ENCODE measurements around the gene ECD.

Gene ECD

DNA sequence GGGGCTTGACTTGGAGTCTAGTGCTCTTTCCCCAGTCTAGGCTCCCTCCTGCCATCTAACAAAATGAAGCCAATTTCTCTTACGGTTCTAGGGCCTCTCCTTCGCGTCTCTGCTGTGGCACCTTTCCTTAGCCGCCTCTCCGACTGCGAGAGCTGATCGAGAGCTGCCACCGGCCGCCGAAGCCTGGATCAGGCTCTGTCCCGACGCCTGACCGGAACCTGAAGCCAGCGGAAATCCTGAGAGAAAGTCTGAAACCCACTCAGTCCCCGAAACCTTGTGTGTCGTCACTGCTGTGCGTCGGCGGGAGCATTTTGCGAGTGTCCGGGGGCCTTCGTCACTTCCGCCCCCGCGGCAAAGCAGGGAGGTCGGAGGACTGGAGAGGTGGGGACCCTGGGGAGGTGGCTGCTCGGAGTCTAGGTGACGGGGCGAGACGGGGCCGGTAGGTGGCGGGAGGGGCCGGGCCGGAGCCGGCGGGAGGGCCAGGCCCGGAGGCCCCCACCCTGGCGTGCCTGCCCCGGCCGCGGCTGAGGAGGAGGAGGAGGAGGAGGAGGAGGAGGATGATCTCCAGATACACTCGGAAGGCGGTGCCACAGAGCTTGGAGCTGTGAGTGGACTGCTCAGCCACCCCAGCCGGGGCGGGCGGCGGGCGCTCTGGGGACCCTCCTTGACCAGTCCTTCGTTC is at the start of gene ECD, which contains the start of gene FAM149B1:
Gene ECD, minus strand, starts transcription at position 226 of the 682 bp plus-strand sequence. CDS start 4,071 bp downstream, outside the sequence.
Gene FAM149B1, plus strand, starts transcription at position 337 of the 682 bp plus-strand sequence. Its CDS starts 221 bp downstream, at position 558.
- in situ Hi-C loops (cut with MboI; ENCODE audit: low sequenced_read_pairs): no loop called here

DNA sequence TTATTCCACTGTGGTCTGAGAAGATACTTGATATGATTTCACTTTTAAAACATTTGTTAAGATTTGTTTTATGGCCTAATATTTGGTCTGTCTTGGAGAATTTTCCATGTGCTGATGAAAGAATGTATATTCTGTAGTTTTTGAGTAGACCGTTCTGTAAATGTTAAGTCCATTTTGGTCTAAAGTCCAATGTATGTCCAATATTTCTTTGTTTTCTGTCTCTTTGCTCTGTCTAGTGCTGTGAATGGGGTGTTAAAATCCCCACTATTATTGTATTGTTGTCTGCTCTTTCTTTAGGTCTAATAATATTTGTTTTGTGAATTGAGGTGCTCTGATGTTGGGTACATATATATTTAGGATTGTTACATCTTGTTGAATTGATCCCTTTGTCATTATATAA is 47.9 kb upstream of the ECD start:
- in situ Hi-C loops (cut with MboI; ENCODE audit: low sequenced_read_pairs): no loop called here

DNA sequence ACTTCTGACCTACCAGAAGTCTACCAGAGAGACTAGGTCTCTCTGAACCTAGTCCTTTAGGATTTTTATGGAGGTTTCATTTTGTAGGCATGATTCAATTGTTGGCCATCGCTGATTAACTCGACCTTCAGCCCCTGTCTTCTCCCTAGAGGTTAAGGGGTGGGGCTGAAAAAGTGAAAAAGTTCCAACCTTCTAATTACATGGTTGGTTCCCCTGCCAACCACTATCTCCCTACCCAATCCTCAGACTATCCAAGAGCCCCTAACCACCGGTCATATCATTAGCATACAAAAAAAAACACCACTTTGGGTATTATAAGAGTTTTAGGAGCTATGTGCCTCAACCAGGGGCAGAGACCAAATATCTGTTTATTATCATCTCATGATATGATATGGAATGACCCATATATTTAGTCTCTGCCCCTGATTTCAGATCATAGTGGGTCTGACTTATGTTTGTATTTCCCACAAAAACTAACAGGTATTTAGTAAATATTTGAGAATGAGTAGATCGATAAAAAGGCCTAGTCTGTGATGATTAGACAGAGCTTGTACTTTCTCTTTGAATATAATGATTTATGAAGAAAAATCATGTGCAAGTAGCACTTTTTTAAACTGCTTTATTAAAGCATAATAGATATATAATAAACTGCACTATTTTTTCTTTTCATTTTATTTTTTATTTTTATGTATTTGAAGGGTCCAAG is 43.5 kb upstream of the ECD start:
- in situ Hi-C loops (cut with MboI; ENCODE audit: low sequenced_read_pairs): no loop called here

DNA sequence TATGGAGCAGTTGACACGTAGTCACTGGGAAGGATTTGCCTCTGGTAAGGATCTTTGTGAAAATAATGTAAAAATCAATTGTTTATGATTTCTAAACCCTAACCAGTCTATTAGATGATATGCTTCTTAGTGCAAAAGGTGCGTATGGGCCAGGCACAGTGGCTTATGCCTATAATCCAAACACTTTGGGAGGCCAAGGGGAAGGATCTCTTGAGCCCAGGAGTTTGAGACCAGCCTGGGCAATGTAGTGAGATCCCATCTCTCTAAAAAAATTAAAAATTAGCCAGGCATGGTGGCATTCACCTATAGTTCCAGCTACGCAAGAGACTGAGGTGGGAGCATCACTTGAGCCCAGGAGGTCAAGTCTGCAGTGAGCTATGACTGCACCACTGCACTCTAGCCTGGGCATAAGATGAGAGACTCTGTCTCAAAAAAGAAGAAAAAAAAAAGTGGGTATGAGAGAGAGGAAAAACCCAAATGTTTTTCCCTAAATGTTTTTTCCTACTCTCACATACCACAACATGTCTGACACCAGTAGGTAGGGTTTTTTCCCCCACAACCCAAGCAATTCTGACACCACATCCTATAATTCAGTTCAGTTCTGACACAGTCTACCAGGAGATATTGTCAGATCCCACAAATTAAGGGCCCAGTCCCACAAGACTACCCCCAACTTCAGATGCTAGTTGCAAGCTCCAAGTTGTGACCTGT is 42.7 kb upstream of the ECD start:
- in situ Hi-C loops (cut with MboI; ENCODE audit: low sequenced_read_pairs): no loop called here

DNA sequence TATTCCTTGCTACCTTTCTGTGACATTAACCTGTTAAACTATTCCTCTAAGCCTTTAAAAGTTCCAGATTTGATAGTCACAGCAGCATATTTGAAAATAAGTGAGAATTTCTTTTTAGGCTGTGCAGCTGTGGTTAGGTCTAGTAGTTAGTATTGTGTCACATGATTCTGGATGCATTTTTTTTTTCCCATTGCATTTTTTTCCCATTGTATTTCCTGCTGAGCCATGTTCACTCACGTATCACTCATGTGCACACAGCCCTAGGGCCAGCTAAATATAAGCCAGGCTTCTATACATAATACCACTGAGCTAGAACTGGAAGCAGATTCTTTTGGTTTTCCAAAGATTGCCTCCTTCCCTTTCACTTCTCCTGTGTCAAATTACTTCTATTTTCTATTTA is 41.9 kb upstream of the ECD start:
- in situ Hi-C loops (cut with MboI; ENCODE audit: low sequenced_read_pairs): no loop called here

DNA sequence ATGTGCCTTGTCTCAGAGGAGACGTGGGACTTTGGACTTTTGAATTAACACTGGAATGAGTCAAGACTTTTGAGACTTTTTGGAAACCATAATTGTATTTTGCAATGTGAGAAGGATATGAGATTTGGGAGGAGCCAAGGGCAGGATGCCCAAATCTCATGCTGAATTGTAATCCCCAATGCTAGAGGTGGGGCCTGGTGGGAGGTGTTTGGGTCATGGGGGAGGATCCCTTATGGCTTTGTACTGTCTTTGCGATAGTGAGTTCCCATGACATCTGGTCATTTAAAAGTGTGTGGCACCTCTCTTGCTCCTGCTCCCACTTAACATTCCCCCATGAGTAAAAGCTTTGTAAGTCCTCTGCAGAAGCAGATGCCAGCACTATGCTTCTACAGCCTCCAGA is 40.1 kb upstream of the ECD start:
- in situ Hi-C loops (cut with MboI; ENCODE audit: low sequenced_read_pairs): no loop called here

DNA sequence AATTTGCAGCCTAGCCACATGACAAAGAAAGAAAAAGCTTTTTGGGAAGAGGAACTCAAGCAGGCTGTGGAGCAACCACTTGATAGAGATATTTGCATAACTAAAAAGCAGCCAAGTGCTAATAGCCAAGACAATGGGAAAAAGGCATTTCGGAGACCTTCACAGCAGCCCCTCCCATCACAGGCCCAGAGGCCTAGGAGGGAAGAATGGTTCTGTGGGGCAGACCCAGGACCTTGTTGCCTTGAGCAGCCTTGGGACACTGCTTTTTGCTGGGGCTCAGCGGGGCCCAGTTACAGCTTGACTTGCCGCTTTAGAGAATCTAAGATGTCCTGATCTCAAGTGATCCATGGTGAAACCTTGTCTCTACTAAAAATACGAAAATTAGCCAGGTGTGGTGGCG is 38.6 kb upstream of the ECD start:
- in situ Hi-C loops (cut with MboI; ENCODE audit: low sequenced_read_pairs): no loop called here

DNA sequence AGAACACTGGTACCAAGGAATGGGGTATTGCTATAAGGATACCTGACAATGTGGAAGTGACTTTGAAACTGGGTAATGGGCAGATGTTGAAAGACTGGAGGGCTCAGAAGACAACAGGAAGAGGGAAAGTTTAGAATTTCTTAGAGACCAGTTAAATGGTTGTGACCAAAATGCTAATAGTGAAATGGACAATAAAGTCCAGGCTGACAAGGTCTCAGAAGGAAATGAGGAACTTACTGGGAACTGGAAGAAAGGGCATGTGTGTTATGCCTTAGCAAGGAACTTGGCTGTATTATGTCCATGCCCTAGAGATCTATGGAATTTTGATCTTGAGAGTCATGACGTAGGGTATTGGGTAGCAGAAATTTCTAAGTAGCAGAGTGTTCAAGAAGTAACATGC is 38.1 kb upstream of the ECD start:
- in situ Hi-C loops (cut with MboI; ENCODE audit: low sequenced_read_pairs): no loop called here

DNA sequence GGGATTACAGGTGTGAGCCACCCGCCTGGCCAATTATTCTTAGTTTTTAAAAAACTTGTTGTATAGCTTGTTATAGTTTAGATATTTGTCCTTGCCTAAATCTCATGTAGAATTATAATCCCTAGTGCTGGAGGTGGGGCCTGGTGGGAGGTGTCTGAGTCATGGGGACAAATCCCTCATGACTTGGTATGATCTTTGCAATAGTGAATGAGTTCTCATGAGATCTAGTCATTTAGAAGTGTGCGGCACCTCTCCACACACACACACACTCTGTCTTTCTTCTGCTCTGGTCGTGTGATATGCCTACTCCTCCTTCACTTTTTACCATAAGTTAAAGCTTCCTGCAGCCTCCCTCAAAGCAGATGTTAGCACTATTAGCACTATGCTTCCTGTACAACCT is 37.3 kb upstream of the ECD start:
- in situ Hi-C loops (cut with MboI; ENCODE audit: low sequenced_read_pairs): no loop called here

DNA sequence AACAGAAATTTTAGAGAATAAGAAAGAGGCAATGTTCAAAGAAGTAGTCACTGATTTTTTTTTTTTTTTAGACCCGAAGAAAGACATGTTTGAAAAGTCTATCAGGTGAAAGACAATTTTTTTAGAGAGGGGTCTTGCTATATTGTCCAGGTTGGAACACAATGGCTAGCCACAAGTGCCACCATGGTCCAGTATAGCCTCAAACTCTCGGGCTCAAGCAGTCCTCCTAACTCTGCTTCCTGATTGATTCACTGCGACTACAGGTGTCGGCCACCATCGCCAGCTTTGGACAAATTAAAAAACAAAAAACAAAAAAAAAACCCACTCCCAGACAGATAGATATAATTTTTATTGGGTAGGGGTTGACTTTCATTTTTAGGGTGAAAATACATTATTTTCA is 22.4 kb upstream of the ECD start:
- in situ Hi-C loops (cut with MboI; ENCODE audit: low sequenced_read_pairs): no loop called here

DNA sequence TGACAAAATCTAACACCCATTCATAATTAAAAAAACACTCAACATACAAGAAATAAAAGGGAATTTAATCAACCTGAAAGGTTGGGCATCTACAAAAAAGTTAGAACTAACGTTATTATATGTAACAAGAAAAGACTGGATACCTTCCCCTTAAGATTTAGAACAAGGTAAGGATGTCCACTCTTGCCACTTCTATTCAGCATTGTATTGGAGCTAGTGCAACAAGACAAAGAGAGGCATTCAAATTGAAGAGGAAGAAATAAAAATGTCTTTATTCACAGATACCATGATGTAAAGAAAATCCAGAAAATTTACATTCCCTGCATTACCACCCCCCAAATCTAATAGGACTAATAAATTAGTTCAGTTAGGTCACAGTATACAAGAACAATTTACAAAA is 18.5 kb upstream of the ECD start:
- in situ Hi-C loops (cut with MboI; ENCODE audit: low sequenced_read_pairs): no loop called here

DNA sequence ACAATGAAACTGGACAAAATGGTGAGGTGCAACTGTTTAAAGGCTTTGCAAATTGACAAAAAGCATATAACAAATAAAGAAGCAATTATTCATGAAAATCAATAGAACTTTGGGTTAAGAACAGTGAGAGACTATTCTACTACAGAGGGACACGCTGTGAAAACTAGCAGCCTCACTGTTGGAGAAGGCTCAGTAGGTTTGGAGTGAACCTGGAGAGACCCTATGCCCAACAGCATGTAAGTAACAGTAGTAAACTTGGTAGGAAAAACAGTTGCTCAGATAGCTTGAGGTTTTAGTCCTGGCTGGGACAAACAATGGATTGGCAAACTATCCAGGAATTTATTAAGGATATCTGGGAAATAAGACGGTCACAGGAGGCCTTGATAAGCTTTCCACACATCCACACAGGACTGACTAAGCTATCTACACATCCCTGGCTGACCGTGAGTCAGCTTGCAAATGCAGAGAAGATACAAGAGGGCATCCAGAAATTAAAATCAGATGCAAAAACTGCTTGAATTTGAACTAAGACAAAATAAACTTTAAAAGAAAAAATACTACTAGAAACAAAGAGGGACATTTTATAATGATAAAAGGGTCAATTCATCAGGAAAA is 16.0 kb upstream of the ECD start:
- in situ Hi-C loops (cut with MboI; ENCODE audit: low sequenced_read_pairs): no loop called here

DNA sequence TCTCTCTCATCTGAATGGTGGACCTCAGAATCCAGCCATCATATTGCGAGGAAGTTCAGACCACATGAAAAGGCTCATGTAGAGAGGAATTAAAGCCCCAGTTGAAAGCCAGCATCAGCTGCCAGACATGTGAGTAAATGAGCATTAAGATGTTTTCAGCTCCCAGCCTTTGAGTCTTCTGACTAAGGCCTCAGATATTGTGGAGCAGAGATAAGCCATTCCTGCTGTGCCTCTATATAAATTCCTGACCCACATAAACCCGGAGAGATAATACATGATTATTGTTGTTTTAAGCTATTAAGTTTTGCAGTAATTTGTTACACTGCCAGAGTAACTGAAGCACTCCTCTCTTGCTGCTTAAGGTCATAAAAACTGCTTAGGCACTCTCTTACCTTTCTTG is 14.8 kb upstream of the ECD start:
- in situ Hi-C loops (cut with MboI; ENCODE audit: low sequenced_read_pairs): no loop called here

DNA sequence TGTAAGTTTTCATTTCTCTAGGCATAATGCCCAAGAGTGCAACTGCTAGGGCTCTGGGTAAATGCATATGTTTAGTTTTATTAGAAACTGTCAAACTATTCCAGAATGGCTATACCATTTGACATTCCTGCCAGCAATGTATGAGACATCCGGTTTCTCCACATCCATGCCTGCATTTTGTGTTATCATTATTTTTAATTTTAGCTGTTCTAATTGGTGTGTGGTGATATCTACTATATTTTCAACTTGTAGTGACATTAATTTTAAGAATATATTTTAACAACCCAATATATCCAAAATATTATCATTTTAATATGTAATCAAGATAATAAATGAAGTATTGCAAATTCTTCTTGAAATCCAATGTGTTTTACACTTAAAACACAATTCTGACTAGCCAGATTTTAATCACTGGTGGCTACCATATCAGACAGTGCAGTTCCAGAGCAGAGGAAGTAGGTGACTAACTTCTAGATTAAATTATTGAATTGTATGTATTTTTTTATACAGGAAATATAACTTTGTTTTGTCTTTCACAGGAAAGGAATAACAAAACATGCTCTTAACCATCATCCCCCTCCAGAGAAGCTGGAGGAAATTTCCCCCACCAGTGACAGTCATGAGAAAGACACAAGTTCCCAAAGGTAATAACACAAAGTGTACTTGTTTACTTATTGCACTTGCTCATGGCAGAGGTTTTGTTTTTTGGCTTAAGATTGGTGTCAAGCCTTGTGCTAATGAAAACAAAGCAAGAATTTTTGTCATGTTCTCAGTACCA is 6.5 kb upstream of the ECD start:
- in situ Hi-C loops (cut with MboI; ENCODE audit: low sequenced_read_pairs): no loop called here

DNA sequence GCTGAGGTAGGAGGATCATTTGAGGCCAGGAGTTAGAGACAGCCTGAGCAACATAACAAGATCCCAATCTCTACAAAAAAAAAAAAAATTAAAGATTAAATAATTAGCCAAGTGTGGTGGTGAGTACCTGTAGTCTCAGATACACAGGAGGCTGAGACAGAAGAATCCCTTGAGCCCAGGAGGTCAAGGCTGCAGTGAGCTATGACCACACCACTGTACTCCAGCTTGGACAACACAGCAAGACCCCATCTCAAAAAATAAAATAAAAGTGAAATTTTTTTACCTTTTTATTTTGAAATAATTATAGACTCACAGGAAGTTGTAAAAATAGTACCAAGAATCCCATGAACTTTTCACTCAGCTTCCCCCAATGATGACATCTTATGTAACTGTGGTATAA is 5.1 kb upstream of the ECD start:
- in situ Hi-C loops (cut with MboI; ENCODE audit: low sequenced_read_pairs): no loop called here

DNA sequence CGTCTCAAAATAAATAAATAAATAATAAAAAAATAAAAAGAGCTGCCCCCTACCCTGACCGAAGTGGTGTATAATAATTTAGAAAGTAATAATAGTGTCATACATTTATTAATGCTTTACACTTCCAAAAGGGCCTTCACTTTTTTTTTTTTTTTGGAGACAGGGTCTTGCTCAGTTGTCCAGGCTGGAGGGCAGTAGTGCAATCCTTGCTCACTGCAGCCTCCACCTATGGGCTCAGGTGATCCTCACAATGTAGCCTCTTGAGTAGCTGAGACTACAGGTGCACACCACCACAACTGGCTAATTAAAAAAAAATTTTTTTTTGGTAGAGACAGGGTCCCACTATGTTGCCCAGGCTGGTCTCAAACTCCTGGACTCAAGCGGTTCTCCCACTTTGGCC is 1.5 kb upstream of the ECD start:
- in situ Hi-C loops (cut with MboI; ENCODE audit: low sequenced_read_pairs): no loop called here

DNA sequence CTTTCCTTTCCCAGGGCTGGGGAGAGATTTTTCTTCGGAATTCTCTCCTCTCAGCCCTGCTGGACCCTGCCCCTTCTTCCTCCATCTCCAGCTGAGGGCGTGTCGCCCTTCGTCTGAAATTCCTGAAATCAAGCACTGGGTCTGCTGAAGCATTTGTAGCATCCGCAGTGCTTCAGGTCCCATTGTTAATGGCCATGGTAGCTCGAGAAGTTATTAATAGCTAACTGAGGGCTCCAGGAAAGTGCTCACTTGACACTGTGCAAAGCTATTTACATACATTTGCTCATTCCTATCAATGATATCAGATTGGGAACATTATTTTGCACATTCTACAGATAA is 626 bp upstream of the ECD start:
- in situ Hi-C loops (cut with MboI; ENCODE audit: low sequenced_read_pairs): no loop called here

DNA sequence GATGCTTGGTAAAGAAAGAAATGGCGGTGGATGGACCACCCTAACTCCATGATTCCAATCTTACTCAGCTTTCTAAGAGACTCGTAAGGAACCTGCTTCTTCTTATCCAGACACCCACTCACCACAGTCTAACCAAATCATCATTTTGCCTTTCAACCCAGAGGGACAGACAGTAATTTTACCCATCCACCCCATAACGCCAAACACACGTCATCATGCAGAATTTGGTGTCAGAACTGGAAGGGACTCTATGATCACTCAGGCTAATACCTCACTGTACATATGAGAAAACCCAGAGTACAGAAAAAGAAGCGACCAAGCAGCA is 388 bp downstream of the ECD start:
- in situ Hi-C loops (cut with MboI; ENCODE audit: low sequenced_read_pairs): no loop called here

DNA sequence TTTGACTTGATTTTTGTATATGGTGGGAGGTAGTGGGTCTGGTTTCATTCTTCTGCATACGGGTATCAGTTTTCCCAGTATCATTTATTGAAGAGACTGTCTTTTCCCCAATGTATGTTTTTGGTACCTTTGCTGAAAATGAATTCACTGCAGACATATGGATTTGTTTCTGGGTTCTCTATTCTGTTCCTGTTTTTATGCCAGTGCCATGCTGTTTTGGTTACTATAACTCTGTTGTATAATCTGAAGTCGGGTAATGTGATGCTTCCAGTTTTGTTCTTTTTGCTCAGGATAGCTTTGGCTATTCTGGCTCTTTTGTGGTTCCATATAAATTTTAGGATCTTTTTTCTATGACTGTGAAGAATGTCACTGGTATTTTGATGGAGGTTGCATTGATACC is 836 bp downstream of the ECD start:
- in situ Hi-C loops (cut with MboI; ENCODE audit: low sequenced_read_pairs): no loop called here

DNA sequence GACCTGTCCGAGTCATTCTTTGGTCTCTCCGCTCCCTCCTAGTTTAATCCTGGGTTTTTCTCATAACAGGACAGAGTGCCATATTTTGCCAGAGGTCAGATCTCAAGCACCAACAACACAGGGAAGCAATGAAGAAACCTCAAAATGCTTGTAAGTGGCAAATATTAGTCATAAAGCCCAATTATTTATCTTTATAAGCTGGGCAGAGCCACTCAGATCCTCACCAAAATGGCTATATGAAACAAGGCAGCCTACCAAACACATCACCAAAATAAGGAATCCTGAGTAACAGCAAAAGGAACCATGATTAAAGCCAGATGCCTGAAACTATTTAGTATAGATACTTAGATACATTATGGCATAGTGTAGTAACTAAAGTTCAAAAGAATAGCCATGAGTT is 4.7 kb downstream of the ECD start:
- in situ Hi-C loops (cut with MboI; ENCODE audit: low sequenced_read_pairs): no loop called here

DNA sequence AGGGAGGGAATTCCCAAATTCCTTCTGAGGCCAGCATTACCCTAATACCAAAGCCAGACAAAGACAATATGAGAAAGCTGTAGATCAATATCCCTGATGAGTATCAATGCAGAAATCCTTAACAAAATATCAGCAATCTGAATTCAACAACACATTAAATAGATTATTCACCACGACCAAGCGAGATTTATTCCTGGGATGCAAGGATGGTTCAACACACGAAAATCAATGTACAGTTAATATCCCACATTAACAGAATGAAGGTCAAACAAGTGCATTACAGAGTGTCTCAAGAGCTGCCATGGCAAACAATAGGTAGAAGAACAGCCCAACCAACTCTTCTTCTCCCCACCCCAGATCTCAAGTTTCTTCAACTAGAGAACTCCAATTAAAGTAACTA is 6.1 kb downstream of the ECD start:
- in situ Hi-C loops (cut with MboI; ENCODE audit: low sequenced_read_pairs): no loop called here
